Astrocyte (in vitro differentiated cells and primary cell): ENCODE results near the gene PCMTD2. TPM values are rescaled to one million over a fixed set of nuclear protein-coding genes. Genes with fewer than 3 reads are reported as not detected.

Experiments used
- DNase-seq: peaks from one replicate; pipeline ENCODE4 v3.0.0-alpha.2; 2010; ENCODE audit warnings: low read depth
- FAIRE-seq: peaks from 2 replicates; lab custom pipeline; 2011; peaks lifted over from hg19 to GRCh38; lab: Jason Lieb, UNC
- H2AFZ ChIP-seq: 2 replicates; pipeline ENCODE4 v1.6.0; 2012; ENCODE audit warnings: low read depth, low read length, inconsistent platforms
- H3K27ac ChIP-seq: 2 replicates; pipeline ENCODE4 v1.5.1; 2011; ENCODE audit warnings: low read depth, low read length, inconsistent platforms
- H3K27me3 ChIP-seq: 2 replicates; pipeline ENCODE4 v1.6.0; 2011; ENCODE audit warnings: low read length, inconsistent platforms; ENCODE audit not compliant: insufficient read depth
- H3K36me3 ChIP-seq: 2 replicates; pipeline ENCODE4 v1.5.1; 2011; ENCODE audit warnings: low read length, inconsistent platforms; ENCODE audit not compliant: insufficient read depth
- H3K4me1 ChIP-seq: 2 replicates; pipeline ENCODE4 v1.5.1; 2011; ENCODE audit warnings: low read length, inconsistent platforms; ENCODE audit not compliant: insufficient read depth
- H3K4me2 ChIP-seq: 2 replicates; pipeline ENCODE4 v1.6.0; 2012; ENCODE audit warnings: low read length, inconsistent platforms
- H3K4me3 ChIP-seq: 2 replicates; pipeline ENCODE4 v1.5.1; 2011; ENCODE audit warnings: low read depth, mild to moderate bottlenecking, low read length, inconsistent platforms; ENCODE audit not compliant: insufficient read depth
- H3K79me2 ChIP-seq: 2 replicates; pipeline ENCODE4 v1.6.0; 2012; ENCODE audit warnings: mild to moderate bottlenecking, low read length, inconsistent platforms; ENCODE audit not compliant: insufficient read depth
- H3K9ac ChIP-seq: 2 replicates; pipeline ENCODE4 v1.6.0; 2012; ENCODE audit warnings: mild to moderate bottlenecking, low read length, inconsistent platforms
- H3K9me3 ChIP-seq: 2 replicates; pipeline ENCODE4 v1.5.1; 2012; ENCODE audit warnings: low read depth, mild to moderate bottlenecking, low read length, inconsistent platforms; ENCODE audit not compliant: insufficient read depth
- H4K20me1 ChIP-seq: 2 replicates; pipeline ENCODE4 v1.6.0; 2012; ENCODE audit warnings: low read length, inconsistent platforms; ENCODE audit not compliant: insufficient read depth
- H3K27ac Mint-ChIP-seq: one replicate; pipeline ENCODE4 v1.8.0; 2021; ENCODE audit warnings: mild to moderate bottlenecking, mixed read lengths; ENCODE audit not compliant: unreplicated experiment
- H3K27me3 Mint-ChIP-seq: one replicate; pipeline ENCODE4 v1.8.0; 2021; ENCODE audit warnings: low read depth, mixed read lengths; ENCODE audit not compliant: unreplicated experiment
- H3K36me3 Mint-ChIP-seq: one replicate; pipeline ENCODE4 v1.8.0; 2021; ENCODE audit warnings: low read depth, mixed read lengths; ENCODE audit not compliant: unreplicated experiment
- H3K4me1 Mint-ChIP-seq: one replicate; pipeline ENCODE4 v1.8.0; 2021; ENCODE audit warnings: low read depth, mixed read lengths; ENCODE audit not compliant: unreplicated experiment
- H3K4me3 Mint-ChIP-seq: one replicate; pipeline ENCODE4 v1.8.0; 2021; ENCODE audit warnings: mild to moderate bottlenecking, moderate library complexity, mixed read lengths; ENCODE audit not compliant: unreplicated experiment
- H3K9me3 Mint-ChIP-seq: one replicate; pipeline ENCODE4 v1.8.0; 2021; ENCODE audit warnings: mild to moderate bottlenecking, mixed read lengths; ENCODE audit not compliant: unreplicated experiment
- CTCF ChIP-seq: IDR thresholded peaks from 2 replicates; pipeline ENCODE4 v1.5.1; 2011; ENCODE audit warnings: low read depth, mild to moderate bottlenecking, inconsistent platforms, low read length, moderate library complexity; ENCODE audit not compliant: insufficient read depth
- EZH2 ChIP-seq: IDR thresholded peaks from 2 replicates; pipeline ENCODE4 v1.6.1; 2012; ENCODE audit warnings: mild to moderate bottlenecking, low read length, inconsistent platforms; ENCODE audit not compliant: insufficient read depth
- total RNA-seq: library from RNA; stranded (reverse); gene quantifications from 2 replicates; pipeline ENCODE4 v1.2.1, GENCODE V29; 2021

The PCMTD2 gene
- total RNA-seq, 1 donor from 2014 or later: 40.0 TPM

- no peaks in the 10 kb centered on the region for H3K9me3 Mint-ChIP-seq
- H3K9me3 ChIP-seq: no peaks in the 10 kb centered on the region
- H3K36me3 Mint-ChIP-seq: no peaks in the 10 kb centered on the region
- peak overlapping the region; percentile 90 for H3K4me3 ChIP-seq
- H3K36me3 ChIP-seq: no peaks in the 10 kb centered on the region
- H3K27ac ChIP-seq: peak overlapping the region; percentile 62
- FAIRE-seq (no peak), DNase-seq (peak; percentile 1)
- peak overlapping the region; percentile 91 for H3K4me3 Mint-ChIP-seq
- TF ChIP-seq CTCF (no peak), EZH2 (no peak)
- peak overlapping the region; percentile 78 for H3K27ac Mint-ChIP-seq
- H3K27me3 Mint-ChIP-seq: peaks cover 3% of the 10 kb centered on the region
- no peaks in the 10 kb centered on the region for H3K27me3 ChIP-seq
- H3K9ac ChIP-seq: peak overlapping the region; percentile 90
- H4K20me1 ChIP-seq: no peaks in the 10 kb centered on the region
- H3K79me2 ChIP-seq: peaks cover 28% of the 10 kb centered on the region
- H3K4me1 Mint-ChIP-seq: peaks cover 16% of the 10 kb centered on the region
- peaks cover 15% of the 10 kb centered on the region for H3K4me1 ChIP-seq
- H3K4me2 ChIP-seq: peak overlapping the region; percentile 99
- peak overlapping the region; percentile 81 for H2AFZ ChIP-seq
These were observed 861 bp downstream of the PCMTD2 start for GRCh38 chr20:64256282-64256935.

DNA sequence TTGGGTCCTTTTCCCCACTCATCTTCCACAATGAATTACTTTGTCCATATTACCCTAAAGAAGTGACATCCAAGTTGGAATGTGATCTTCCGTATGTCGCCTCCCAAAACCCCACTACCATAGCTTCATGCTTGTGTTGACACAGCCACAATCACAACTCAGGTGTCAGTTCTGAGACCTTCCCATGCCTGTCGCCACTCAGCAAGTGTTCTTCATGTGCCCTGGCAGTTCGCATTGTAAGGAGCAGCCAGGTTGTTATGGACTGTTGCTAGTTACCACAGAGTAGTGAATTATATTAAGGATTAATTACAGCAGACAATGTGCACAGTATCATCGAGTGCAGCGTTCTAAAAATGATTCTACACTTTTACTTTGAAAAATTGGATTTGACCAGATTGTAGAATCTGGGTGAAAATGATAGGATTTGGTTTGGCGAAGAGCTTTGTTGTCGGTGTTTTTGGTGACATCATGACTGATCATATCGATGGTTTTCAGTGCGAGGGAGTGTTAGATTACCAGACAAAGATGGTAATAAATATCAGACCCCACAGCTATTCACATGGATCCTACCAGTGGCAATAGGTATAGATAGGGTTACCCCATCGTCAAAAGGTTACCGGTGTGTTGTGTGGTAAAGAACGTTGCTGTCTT is 1.7 kb downstream of the PCMTD2 start:
- no peaks in the 10 kb centered on the region for H3K36me3 ChIP-seq
- peaks cover under 1% of the 10 kb centered on the region for H4K20me1 ChIP-seq
- H3K9ac ChIP-seq: no peak overlapping the region
- no peak overlapping the region for H3K4me3 ChIP-seq
- TF ChIP-seq EZH2 (no peak), CTCF (no peak)
- H3K36me3 Mint-ChIP-seq: peaks cover 1% of the 10 kb centered on the region
- H3K4me1 ChIP-seq: peaks cover 15% of the 10 kb centered on the region
- DNase-seq (no peak), FAIRE-seq (no peak)
- H3K4me1 Mint-ChIP-seq: peaks cover 16% of the 10 kb centered on the region
- H3K79me2 ChIP-seq: peaks cover 29% of the 10 kb centered on the region
- no peaks in the 10 kb centered on the region for H3K27me3 ChIP-seq
- no peaks in the 10 kb centered on the region for H3K9me3 ChIP-seq
- no peaks in the 10 kb centered on the region for H3K9me3 Mint-ChIP-seq
- H3K27ac ChIP-seq: no peak overlapping the region
- no peaks in the 10 kb centered on the region for H3K27me3 Mint-ChIP-seq
- H3K4me3 Mint-ChIP-seq: peak overlapping the region; percentile 91
- no peak overlapping the region for H2AFZ ChIP-seq
- peak overlapping the region; percentile 99 for H3K4me2 ChIP-seq
- no peak overlapping the region for H3K27ac Mint-ChIP-seq
